ENCODE measurements around the gene EPHA6. TPM values are rescaled to one million over a fixed set of nuclear protein-coding genes. Genes with fewer than 3 reads are reported as not detected.

EPHA6 gene
- total and polyA plus RNA-seq, 8 donors = 0.23 to 0.79 (median 0.41) TPM

DNA sequence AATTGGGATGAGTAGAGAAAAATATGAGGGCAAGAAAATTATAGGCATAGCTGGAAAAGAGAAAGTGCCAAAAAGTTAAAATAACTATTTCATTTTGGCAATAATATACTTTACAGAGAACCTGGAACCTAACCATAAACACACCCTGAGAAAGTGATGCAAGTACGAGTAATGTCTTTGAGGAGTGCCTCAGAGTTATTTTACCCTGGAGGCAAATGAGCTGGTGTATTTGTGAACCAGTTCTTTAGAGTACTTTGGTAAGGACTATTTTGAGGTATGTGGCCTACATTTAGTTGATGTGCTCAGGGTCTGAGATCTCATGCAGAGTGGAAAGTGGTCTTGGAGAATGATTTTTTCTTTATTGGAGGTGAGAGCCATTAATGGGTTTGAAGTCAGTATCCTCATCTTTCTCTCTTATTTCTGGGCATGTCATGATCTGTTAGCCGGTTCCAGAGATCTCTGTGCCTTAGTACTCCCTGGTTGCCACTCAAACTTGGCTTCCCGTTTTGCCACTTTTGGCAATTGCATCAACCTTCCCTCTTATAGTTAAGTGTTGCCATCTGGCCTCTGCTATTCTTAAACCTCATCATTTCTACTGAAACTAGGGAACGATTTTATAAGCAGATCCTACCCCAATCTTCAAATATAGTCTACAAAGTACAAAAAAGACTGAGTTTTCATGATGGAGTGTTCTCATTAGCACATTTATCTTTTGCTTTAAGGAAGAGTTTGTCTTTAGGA is 145.7 kb downstream of the EPHA6 start:
- ATAC-seq = no peak
- H3K36me3 ChIP-seq = no peaks in the 10 kb centered on the region
- no peaks in the 10 kb centered on the region for H3K4me1 ChIP-seq
- TF ChIP-seq, protein P1, sequence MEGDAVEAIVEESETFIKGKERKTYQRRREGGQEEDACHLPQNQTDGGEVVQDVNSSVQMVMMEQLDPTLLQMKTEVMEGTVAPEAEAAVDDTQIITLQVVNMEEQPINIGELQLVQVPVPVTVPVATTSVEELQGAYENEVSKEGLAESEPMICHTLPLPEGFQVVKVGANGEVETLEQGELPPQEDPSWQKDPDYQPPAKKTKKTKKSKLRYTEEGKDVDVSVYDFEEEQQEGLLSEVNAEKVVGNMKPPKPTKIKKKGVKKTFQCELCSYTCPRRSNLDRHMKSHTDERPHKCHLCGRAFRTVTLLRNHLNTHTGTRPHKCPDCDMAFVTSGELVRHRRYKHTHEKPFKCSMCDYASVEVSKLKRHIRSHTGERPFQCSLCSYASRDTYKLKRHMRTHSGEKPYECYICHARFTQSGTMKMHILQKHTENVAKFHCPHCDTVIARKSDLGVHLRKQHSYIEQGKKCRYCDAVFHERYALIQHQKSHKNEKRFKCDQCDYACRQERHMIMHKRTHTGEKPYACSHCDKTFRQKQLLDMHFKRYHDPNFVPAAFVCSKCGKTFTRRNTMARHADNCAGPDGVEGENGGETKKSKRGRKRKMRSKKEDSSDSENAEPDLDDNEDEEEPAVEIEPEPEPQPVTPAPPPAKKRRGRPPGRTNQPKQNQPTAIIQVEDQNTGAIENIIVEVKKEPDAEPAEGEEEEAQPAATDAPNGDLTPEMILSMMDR (IDR thresholded peaks at IDR 0.05) = no peak
- no peaks in the 10 kb centered on the region for H3K27me3 ChIP-seq
- intact Hi-C loops (cut with DNase I) = no loop called here
- no peak for DNase-seq
- H3K9me3 ChIP-seq = no peaks in the 10 kb centered on the region
- H3K27ac ChIP-seq = no peak overlapping the region
- no peak overlapping the region for H3K4me3 ChIP-seq

DNA sequence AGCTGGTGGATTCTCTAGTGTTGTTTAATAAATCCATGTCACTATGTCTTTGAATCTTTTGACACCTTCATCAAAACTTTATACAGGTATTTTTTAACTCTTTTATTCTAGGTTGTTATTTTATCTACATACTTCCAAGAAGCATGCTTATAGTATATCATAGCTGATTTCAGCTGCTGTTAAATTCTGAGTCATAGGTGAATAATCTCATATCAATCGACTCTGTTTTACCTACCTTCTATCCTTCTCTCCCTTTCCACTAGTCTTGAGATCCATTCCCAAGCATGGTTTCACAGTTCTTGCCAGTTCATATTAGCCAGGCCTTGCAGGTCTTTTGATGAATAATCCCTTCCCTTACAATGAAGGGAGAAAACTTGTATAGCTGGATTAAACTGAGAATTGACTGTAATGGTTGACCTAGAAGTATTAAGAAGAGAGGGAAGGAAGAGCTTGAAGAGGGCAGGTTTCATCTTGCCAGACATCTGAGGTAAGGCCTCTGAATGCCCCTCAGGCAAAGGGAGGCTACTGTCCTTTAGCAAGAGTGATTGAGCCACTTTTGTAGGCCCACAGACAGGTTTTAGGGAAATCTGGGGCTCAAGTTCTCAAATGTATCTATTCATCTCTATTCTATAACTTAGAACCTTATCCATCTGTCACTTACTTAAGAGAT is 146.4 kb downstream of the EPHA6 start:
- TF ChIP-seq, protein P1 (IDR thresholded peaks at IDR 0.05) = no peak
- intact Hi-C loops (cut with DNase I) = no loop called here
- Histone ChIP-seq H3K36me3 (no peaks in the 10 kb centered on the region), H3K4me3 (no peak overlapping the region), H3K4me1 (no peaks in the 10 kb centered on the region), H3K9me3 (no peaks in the 10 kb centered on the region), H3K27ac (no peak overlapping the region), H3K27me3 (no peaks in the 10 kb centered on the region)
- DNase-seq = no peak
- no peak for ATAC-seq

DNA sequence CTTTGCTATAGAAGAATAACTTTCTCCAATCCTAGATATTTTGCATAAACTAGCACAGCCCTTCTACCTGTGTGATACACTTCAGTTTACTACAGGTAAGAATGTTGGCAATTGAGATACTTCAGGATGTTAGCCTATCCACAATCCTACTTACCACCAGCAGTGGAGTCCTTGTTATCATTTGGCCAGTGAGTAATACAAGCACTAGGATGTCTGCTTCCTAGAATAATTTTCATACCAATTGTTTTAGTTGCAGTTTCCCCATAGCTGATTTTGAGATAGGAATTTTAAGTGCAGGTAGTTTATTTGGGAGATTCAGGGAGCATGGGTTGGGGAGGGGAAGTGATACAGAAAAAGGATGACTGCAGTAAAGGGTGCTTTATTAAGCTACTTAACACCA is 147.2 kb downstream of the EPHA6 start:
- intact Hi-C loops (cut with DNase I) = no loop called here
- Histone ChIP-seq H3K27ac (no peak overlapping the region), H3K9me3 (no peaks in the 10 kb centered on the region), H3K4me1 (no peaks in the 10 kb centered on the region), H3K27me3 (no peaks in the 10 kb centered on the region), H3K36me3 (no peaks in the 10 kb centered on the region), H3K4me3 (no peak overlapping the region)
- DNase-seq = no peak
- no peak for ATAC-seq
- TF ChIP-seq, protein P1 (IDR thresholded peaks at IDR 0.05) = no peak

DNA sequence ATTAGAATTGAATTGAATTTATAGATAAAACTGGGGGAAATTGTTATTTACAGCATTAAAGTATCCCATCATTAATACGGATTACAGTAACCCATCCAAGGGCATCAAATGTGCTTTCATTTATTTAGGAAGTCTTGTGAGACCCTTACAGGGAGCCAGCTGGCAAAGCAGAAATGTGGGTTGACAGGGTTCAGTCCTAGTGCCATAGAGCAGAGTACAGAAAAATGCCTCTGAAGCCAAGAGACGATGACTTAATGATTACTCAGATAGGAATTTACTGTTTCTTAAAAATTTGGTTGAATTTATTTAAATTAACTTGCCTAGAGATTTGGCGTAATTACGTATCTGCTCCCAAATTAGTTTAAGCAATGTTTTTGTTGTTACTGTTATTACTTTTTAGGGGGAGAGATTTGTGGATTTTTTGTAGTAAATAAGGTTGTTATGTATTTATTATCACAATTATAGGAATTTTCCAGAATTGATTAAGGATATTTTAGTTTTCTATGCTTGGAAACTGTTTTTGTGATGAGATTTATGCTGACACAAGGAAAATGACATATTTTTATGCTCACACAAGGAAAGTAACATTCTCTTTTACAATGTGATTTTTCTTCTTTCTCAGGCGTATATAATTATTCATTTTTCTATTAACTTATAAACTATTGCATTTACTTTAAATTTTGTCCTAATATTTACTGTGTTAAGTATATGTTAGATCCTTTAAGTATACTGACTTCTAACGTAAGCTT is 152.0 kb downstream of the EPHA6 start:
- Histone ChIP-seq H3K27me3 (no peaks in the 10 kb centered on the region), H3K36me3 (no peaks in the 10 kb centered on the region), H3K27ac (no peak overlapping the region), H3K4me1 (no peaks in the 10 kb centered on the region), H3K9me3 (no peaks in the 10 kb centered on the region), H3K4me3 (no peak overlapping the region)
- no peak for DNase-seq
- intact Hi-C loops (cut with DNase I) = no loop called here
- ATAC-seq = no peak
- TF ChIP-seq, protein P1 (IDR thresholded peaks at IDR 0.05) = no peak

DNA sequence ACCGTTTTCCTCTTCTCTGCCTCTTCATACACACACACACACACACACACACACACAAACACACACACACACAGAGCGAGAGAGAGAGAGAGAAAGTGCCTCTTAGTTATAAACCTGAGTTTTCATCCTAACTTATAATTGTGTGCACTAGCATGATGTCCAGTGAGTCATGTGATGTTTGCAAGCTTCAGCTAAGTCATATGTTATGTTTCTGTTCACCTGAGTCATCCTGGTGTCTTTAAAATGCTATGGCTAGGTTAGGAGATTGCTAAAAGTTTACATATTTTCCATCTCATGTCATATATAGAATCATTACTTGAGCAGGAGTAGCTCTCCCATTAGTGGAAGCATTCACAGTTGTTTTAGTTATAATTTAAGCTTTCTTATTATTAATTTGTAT is 155.8 kb downstream of the EPHA6 start:
- TF ChIP-seq, protein P1 (IDR thresholded peaks at IDR 0.05) = no peak
- DNase-seq = no peak
- Histone ChIP-seq H3K27me3 (no peaks in the 10 kb centered on the region), H3K36me3 (no peaks in the 10 kb centered on the region), H3K4me3 (no peak overlapping the region), H3K4me1 (no peaks in the 10 kb centered on the region), H3K27ac (no peak overlapping the region), H3K9me3 (no peaks in the 10 kb centered on the region)
- intact Hi-C loops (cut with DNase I) = no loop called here
- ATAC-seq = no peak
